AG08396 (cell line): Measurements from ENCODE around the gene LMTK3.
"Not testable (repeated sequence)": the region's sequence is repeated elsewhere in the genome, so short reads cannot be mapped to it uniquely, and the experiment has no call there.

ENCODE experiments used
- DNase-seq: peaks from one replicate; pipeline ENCODE4 v3.0.0; 2012; ENCODE audit warnings: low spot score, mixed read lengths

LMTK3 gene

GRCh38 chr19:48540110-48540509 lies 28.5 kb upstream of the LMTK3 start:
- no peak for DNase-seq

GRCh38 chr19:48539503-48540096 lies 28.0 kb upstream of the LMTK3 start:
- DNase-seq = no peak

GRCh38 chr19:48538057-48538456 lies 26.4 kb upstream of the LMTK3 start:
- not testable (repeated sequence) for DNase-seq

- DNase-seq = no peak
Measured at GRCh38 chr19:48537541-48537940, 25.9 kb upstream of the LMTK3 start.

- no peak for DNase-seq
Measured at GRCh38 chr19:48533770-48534169, 22.1 kb upstream of the LMTK3 start.

GRCh38 chr19:48530770-48531169 lies 19.1 kb upstream of the LMTK3 start:
- DNase-seq = no peak

GRCh38 chr19:48530066-48530720 lies 18.6 kb upstream of the LMTK3 start:
- DNase-seq = no peak

DNA sequence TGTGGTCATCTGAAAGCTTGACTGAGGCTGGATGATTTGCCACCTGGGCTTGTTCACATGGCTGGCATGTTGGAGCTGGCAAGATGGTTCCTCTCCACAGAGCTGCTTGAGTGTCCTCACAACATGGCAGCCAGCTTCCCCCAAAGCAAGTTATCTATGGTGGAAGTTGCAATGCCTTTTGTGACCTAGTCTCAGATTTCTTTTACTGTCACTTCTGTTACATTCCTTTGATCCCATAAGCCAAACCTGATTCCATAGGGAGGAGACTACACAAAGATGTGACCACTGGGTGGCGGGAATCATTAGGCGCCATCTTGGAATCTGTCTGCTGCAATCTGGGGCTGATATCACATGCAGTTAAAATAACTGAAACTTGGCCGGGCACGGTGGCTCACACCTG lies 17.5 kb upstream of the LMTK3 start:
- DNase-seq = no peak

GRCh38 chr19:48524732-48525131 lies 13.1 kb upstream of the LMTK3 start:
- DNase-seq = no peak

- no peak for DNase-seq
Measured at GRCh38 chr19:48524221-48524620, 12.6 kb upstream of the LMTK3 start.

GRCh38 chr19:48520134-48520533 lies 8.5 kb upstream of the LMTK3 start:
- no peak for DNase-seq

DNA sequence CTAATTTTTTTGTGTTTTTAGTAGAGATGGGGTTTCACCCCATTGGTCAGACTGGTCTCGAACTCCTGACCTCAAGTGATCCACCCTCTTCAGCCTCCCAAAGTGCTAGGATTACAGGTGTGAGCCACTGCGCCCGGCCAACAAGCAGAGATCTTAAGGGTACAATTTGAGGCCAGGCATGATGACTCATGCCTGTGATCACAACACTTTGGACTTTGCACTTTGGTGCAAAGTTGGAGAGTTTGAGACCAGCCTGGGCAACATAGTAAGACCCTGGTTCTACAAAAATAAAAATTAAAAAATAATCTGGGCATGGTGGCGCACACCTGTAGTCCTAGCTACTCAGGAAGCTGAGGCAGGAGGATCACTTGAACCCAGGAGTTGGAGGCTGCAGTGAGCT lies 7.8 kb upstream of the LMTK3 start:
- not testable (repeated sequence) for DNase-seq

- DNase-seq = no peak
Measured at GRCh38 chr19:48518207-48518606, 6.6 kb upstream of the LMTK3 start.

DNA sequence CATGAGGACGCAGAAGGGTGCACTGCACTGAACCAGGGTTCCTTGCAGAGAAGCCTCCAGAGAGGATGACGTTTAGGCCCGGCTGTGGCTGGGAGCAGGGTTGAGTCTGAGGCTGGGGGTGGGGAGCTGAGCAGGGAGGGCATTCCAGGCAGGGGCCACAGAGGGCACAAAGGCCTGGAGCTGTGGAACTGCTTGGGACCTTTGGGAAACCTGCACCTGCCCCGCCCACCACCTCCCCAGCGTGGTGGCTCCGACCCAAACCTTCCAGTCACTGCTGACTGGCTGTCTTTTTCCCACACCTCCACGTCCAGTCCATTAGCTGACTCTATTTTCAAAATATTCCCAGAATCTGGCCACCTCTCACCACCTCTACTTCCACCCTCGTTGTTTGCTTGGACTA lies 4.9 kb upstream of the LMTK3 start:
- DNase-seq = no peak

GRCh38 chr19:48514123-48514458 lies 2.5 kb upstream of the LMTK3 start:
- DNase-seq = no peak

GRCh38 chr19:48513289-48514122 lies 1.9 kb upstream of the LMTK3 start:
- DNase-seq = peak; percentile 84

- DNase-seq = no peak
Measured at GRCh38 chr19:48512504-48513288, 1.1 kb upstream of the LMTK3 start.

DNA sequence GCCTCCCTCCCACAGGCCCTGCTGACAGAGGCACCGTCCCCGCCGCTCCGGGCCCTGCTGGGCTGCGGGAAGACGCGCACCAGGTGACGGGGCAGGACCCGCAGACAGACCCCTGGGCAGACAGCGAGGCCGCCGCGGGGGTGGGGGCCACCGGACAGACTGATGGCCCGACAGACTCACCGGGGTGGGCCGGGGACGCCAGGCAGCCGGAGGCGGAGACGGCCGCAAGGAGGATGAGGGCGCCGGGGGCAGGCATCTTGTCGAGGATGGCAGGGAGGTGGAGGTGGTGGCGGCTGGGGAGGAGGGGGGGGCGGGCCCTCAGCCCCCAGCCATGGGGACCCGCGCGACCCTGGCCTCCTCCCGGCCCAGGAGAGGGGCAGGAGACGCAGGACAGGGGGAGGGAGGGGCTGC lies 309 bp downstream of the LMTK3 start:
- DNase-seq = peak; percentile 13

- peak; percentile 76 for DNase-seq
Measured at GRCh38 chr19:48510421-48511268, 990 bp downstream of the LMTK3 start.

- DNase-seq = no peak
Measured at GRCh38 chr19:48509467-48510194, 2.0 kb downstream of the LMTK3 start.
